HG03354 (cell line): ENCODE results near the gene RPL27.
"Not testable (repeated sequence)": the region's sequence is repeated elsewhere in the genome, so short reads cannot be mapped to it uniquely, and the experiment has no call there.

Experiments used
- ATAC-seq: cut with Tn5 transposase; IDR thresholded peaks from one replicate; pipeline ENCODE4 v1.9.1; 2021; ENCODE audit warnings: mild to moderate bottlenecking; ENCODE audit not compliant: unreplicated experiment, poor library complexity, severe bottlenecking

RPL27 gene

GRCh38 chr17:42997984-42998938 lies at the start of gene RPL27:
RPL27 (plus strand) TSS chr17:42998419; CDS start chr17:42998751, 332 bp downstream.
- ATAC-seq: peak; percentile 93

GRCh38 chr17:42950044-42950783 lies 48.0 kb upstream of the RPL27 start:
- ATAC-seq: no peak

GRCh38 chr17:42953669-42954068 lies 44.5 kb upstream of the RPL27 start:
- ATAC-seq: no peak

GRCh38 chr17:42964161-42964932 lies 33.9 kb upstream of the RPL27 start, which contains the start of gene AARSD1:
AARSD1 (minus strand) TSS chr17:42964454; CDS start chr17:42964440, 14 bp downstream.
- peak; percentile 83 for ATAC-seq

GRCh38 chr17:42967925-42968324 lies 30.3 kb upstream of the RPL27 start:
- no peak for ATAC-seq

GRCh38 chr17:42969001-42969581 lies 29.1 kb upstream of the RPL27 start:
- no peak for ATAC-seq

- ATAC-seq: no peak
Measured at GRCh38 chr17:42971589-42971988, 26.6 kb upstream of the RPL27 start.

GRCh38 chr17:42973323-42973722 lies 24.9 kb upstream of the RPL27 start:
- not testable (repeated sequence) for ATAC-seq

- no peak for ATAC-seq
Measured at GRCh38 chr17:42975265-42975664, 23.0 kb upstream of the RPL27 start.

GRCh38 chr17:42975701-42976100 lies 22.5 kb upstream of the RPL27 start:
- not testable (repeated sequence) for ATAC-seq

GRCh38 chr17:42979511-42980273 lies 18.5 kb upstream of the RPL27 start, which contains the start of gene PTGES3L:
PTGES3L (minus strand) TSS chr17:42980080; CDS start chr17:42980053, 27 bp downstream.
- peak; percentile 25 for ATAC-seq

GRCh38 chr17:42980274-42980765 lies 17.9 kb upstream of the RPL27 start, which contains the start of gene RUNDC1:
RUNDC1 (plus strand) TSS chr17:42980565; CDS start chr17:42980577, 12 bp downstream.
- peak; percentile 70 for ATAC-seq

GRCh38 chr17:42980766-42981397 lies 17.3 kb upstream of the RPL27 start:
- ATAC-seq: peak; percentile 56

GRCh38 chr17:42982266-42982665 lies 16.0 kb upstream of the RPL27 start:
- no peak for ATAC-seq

GRCh38 chr17:42985225-42985624 lies 13.0 kb upstream of the RPL27 start:
- no peak for ATAC-seq

GRCh38 chr17:42989141-42989540 lies 9.1 kb upstream of the RPL27 start:
- no peak for ATAC-seq

GRCh38 chr17:42989726-42990652 lies 8.2 kb upstream of the RPL27 start:
- no peak for ATAC-seq
